ENCODE measurements around the gene KCNG2.
"Not testable (repeated sequence)": the region's sequence is repeated elsewhere in the genome, so short reads cannot be mapped to it uniquely, and the experiment has no call there.

The KCNG2 gene, protein sequence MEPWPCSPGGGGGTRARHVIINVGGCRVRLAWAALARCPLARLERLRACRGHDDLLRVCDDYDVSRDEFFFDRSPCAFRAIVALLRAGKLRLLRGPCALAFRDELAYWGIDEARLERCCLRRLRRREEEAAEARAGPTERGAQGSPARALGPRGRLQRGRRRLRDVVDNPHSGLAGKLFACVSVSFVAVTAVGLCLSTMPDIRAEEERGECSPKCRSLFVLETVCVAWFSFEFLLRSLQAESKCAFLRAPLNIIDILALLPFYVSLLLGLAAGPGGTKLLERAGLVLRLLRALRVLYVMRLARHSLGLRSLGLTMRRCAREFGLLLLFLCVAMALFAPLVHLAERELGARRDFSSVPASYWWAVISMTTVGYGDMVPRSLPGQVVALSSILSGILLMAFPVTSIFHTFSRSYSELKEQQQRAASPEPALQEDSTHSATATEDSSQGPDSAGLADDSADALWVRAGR

DNA sequence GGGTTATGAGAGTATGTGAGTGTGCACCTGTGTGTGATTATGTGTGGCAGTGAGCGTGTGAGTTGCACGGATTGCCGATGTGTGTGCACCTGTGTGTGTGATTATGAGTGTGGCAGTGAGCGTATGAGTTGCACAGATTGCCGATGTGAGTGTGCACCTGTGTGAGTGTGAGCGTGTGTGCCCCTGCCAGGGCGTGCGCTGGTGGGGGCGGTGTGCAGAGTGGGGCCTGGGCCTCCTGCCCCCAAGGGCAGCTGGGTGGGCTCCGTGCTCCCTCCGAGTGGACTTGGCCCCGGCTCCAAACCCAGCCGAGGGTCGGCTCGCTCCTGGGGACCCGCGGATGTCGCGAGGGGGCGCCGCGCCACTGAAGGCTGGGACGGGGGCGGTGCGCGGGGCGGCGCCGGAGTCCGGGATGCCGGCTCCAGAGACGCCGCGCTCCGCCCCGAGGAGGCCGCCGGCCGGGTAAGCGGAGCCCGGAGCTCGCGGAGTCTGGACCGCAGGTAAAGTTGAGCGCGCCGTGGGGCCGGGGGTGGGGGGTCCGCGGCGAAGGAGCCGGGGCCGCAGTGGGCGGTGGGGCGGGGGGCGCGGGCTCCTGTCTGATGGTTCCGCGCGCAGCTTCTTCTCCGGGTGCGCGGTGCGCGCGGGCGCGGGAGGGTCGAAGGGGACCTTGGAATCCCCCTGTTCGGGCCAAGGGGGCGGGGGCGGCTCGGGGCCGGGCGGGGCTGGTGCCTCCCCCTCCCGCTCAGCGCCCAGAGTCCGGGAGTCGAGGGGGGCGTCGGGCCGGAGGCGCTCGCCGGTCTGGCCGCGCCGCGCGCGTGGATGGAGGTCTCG lies at the start of gene KCNG2:
Gene KCNG2 (plus strand): TSS at position 421 of the 828 bp plus-strand sequence. CDS start 65,730 bp downstream, outside the sequence.
- no peak for DNase-seq

DNA sequence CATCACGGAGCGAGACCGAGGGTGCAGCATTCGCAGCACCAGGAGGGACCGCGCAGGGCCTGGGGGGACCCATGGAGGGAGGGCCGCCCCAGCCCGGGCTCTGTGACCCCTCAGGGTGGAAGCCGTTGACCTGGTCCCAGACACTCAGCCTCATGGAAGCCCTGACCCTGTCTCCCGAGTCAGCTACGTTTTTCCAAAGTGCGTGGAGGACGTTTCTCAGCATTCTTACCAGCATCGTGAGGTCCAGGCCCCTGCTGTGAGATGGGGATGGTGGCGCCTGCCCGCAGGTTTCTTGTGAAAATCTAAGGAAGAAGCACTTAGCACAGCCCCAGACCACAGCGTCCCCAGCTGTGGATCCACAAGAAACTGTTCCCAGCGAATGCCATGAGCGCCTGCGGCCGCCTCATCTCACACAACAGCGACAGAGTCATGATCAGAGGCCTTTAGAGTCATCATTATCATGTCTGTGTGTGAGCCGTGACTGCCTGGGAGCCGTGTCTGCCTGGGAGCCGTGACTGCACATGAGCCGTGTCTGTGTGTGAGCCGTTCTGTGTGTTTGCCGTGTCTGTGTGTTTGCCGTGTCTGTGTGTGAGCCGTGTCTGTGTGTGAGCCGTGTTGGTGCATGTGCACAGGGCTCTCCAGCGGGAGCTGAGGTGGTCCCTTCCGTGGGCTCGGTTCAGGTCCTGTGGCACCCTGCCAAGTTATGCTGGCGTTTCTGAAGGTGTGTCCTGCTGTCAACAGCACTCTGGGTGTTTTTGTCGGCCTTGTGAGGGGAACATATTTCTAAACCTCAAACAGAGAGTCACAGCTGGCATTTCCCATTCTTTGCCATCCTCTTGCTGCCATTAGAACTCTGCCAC lies 49.2 kb upstream of the KCNG2 start:
- DNase-seq: no peak

DNA sequence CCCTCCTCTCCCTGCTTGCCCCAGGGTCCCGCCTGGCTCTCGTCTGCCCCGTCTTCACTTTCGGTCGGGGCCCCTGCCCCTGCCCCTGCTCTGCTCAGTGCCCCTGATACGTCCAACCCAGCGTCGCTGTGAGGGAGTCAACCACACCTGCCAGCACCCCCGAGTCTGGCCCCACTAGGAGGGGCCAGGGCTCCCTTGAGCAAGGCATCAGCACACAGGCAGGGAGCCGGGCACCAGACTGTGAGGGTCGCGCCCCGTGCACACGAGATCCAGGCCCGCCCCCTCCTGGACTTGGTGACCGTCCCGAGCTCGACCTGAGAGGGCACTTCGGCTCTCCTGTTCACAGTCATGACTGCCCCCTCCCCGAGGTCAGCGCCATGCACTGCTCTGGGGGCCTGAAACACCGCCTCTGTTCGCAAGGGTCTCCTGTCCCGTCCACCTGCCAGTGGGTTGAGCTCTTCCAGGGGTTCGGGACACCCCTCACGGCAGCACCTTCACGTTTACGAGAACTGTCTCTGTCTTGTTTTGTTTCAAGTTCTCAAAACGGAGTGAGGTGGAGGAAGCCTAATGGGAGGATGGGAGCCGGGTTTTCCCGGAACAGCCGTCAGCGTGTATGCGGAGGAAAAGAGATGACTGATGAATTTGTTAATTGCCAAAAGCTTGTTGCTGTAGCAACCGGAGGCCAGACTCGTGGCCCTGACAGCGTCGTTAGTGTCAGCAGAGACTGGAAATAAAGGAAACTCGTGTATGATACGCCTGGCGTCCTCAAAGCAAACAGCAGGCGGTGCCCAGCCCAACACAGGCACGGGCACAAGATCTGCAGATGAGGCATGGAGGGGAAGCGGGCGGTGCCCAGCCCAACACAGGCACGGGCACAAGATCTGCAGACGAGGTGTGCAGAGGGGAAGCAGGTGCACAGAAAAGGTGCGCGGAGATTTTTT lies 48.2 kb upstream of the KCNG2 start:
- DNase-seq: no peak

DNA sequence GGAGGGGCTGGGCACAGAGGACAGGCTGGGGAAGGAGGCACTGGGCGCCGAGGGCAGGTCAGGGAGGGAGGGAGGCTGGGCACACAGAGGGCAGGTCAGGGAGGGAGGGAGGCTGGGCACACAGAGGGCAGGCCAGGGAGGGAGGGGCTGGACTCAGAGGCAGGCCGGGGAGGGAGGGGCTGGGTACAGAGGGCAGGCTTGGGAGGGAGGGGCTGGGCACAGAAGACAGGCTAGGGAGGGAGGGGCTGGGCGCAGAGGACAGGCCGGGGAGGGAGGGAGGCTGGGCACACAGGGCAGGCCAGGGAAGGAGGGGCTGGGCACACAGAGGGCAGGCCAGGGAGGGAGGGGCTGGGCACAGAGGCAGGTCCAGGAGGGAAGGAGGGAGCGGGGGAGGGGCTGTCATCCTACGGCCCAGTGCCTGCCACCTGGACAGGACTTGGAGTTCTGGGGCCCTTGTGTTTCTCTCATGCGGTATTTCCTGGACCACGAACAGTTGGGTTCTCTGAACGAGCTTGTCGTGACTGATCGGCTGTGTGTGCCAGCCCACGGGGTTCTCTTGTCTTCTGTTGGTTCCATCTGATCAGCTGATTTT lies 46.7 kb upstream of the KCNG2 start:
- DNase-seq: no peak

DNA sequence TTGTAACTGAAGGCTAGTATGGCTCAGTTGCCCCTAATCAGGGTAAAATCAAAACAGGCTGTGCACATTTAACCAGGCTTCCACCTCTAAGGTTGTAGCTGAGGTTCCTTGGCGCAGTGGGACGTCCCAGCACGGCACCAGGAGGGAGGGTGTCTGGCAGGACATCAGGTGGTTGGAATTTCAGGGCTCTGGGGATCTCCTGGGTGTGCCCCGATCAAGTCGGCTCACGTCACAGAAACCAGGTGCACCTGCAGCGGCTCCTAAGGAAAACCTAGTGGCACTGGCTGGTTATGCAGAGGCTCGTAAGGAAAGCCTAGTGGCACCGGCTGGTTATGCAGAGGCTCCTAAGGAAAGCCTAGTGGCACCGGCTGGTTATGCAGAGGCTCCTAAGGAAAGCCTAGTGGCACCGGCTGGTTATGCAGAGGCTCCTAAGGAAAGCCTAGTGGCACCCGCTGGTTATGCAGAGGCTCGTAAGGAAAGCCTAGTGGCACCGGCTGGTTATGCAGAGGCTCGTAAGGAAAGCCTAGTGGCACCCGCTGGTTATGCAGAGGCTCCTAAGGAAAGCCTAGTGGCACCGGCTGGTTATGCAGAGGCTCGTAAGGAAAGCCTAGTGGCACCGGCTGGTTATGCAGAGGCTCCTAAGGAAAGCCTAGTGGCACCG lies 45.7 kb upstream of the KCNG2 start:
- not testable (repeated sequence) for DNase-seq

DNA sequence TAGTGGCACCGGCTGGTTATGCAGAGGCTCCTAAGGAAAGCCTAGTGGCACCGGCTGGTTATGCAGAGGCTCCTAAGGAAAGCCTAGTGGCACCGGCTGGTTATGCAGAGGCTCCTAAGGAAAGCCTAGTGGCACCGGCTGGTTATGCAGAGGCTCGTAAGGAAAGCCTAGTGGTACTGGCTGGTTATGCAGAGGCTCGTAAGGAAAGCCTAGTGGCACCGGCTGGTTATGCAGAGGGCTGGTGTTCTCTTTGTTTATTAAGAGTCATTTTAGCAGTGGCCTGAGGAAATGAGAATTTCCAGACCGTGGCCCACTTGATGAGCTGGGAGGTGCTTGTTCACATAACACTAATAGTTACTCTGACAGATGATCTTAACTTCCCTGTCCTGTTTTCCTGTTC lies 44.8 kb upstream of the KCNG2 start:
- DNase-seq: not testable (repeated sequence)

DNA sequence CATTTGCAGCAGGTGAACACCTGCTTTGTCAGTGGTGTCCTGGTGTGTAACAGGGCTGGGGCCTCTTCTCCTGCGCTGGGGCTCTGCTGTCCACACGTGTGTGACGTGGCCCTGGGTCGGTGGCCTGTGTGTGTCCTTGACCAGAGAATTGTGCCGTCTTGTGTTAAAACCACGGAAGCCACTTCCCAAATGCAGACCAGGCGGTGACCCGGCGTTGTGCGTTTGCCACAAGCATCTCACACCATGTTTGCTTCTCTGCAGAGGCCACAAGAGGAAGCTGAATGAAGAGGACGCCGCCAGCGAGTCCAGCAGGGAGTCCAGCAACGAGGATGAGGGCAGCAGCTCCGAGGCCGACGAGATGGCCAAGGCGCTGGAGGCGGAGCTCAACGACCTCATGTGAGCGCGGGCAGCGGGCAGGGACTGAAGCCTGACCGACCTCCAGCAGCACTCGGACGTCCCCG lies 44.3 kb upstream of the KCNG2 start:
- DNase-seq: no peak

DNA sequence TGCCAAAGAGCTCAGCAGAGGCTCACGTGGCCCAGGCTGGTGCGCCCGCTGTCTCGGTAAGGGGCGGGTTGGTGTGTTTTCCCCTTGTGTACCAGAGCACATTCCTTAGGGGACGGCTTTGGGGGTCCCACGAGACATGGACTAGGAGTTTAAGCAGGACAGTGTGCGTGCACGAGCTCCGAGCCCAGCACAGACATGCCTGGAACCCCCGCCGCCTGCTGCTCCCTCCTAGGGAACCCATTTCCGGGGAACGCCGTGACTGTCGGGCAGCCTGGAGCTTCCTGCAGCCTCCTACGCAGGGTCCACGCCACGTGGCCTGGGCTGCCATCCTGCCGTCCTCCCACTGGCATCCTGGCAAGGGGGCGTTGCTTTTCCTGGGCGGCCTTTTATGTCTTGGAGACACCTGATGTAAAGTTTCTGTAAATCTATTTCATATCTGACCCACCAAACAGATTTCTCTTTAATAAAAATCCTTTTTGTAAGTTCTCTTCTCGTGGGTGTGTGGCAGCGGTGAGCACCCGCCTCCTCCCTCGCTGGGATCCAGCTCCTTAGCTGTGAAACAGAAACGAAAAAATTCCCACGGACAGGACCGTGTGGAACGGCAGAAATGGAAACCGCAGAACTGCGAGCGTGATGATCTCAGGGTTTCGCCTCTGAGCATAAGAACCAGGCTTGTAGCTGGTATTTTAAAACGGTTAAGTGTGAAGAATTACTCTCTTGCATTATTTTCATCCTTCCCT lies 43.5 kb upstream of the KCNG2 start:
- DNase-seq: no peak

DNA sequence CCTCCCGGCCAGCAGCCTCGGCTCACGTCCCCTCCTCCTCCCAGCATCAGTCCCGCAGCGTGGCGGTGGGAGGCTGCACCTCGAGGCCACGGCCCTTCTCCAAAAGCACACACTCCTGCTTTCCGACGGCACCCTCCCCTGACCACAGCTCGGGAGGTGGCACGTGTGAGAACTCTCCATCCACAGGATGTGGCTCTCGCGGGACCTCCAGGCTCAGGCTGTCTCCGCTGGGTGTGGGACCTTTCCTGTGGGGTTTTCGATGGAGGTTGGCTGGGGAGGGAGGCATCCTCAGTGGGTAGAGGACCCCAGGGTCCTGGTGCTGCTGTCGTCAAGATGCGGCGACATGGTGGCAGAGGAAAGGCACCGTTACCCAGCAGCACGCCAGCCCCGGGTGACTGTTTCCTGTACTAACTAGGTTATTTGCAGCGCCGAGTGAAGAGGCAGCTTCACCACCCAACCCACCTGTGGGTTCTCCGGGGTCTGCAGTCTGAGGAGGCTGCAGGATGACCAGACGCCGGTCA lies 42.8 kb upstream of the KCNG2 start:
- no peak for DNase-seq

DNA sequence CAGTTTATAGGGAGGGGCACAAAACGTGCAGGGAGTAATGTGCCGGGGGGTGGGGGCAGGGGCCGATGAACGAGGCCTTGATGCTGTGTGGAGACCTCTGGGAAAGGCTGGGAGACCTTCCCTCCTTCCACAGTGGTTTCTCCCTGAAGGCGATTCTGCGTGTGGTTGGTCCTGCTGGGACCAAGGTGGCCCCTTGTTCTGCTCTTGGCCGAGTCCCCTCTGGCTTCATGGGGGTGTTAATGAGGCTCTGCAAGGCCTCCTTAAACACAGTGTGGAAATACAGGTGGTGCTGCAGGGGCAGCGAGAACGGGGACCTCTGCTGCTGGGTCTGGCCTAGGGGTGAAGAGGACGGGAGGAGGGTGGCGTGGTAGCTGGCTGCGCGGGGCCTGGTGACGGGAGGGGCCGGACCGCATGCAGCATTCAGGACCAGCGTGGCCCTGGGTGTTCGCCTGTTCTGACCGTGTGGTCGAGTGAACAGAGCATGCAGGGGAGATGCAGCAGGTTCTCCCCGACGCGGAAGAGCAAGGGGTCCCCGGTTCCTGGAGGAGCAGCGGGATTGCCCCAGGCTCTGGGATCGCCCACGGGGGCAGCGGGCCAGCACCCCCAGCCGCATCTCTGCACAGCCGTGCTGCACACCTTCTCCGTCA lies 42.1 kb upstream of the KCNG2 start:
- no peak for DNase-seq

DNA sequence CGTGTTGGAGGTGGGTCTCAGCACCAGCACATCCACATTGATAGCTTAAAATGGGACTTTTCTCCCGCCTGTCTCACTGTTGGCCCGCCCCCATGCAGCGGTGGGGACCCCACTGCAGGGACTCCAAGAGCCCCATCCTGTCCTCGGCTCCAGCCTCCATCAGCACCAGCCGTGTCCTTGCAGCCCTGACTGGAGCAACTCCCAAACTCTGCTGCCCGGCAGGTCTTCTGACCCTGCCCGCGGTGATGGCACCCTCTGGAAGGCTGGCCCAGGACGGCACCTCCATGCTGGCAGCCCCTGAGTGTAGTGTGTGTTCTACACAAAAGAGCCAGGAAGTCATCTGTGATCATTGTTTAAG lies 41.6 kb upstream of the KCNG2 start:
- DNase-seq: no peak

DNA sequence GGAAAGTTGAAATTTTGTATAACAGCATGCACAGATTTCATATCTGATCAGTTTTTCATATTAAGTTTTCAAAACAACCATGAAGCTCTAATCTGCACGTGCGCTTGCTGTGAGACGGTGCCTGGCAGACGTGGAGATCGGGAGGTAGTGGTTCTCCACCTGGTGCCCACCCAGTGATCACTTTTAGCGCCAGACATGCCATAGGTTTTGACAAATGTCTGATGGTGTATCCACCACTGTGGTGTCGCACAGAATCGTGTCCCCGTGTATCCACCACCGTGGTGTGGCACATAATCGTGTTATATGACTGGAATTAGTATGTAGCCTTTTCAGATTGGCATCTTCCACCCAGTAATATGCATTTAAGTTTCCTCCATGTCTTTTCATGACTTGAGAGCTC lies 40.9 kb upstream of the KCNG2 start:
- no peak for DNase-seq

DNA sequence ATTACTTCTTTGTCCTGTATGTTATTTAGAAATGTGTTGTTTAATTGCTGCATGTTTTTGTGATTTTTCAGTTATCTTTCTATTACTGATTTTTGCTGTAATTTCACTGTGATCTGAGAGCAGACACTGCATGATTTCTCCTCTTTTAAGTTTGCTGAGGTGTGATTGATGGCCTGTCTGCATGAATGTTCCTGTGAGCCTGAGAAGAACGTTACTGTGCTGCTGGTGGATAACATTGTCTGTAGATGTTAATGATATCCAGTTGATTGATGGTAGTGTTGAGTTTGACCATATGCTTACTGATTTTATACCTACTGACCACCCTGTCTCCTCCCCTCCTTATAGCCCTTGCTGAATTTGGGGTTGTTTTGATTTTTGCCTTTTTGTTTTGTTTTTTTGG lies 37.4 kb upstream of the KCNG2 start:
- no peak for DNase-seq

DNA sequence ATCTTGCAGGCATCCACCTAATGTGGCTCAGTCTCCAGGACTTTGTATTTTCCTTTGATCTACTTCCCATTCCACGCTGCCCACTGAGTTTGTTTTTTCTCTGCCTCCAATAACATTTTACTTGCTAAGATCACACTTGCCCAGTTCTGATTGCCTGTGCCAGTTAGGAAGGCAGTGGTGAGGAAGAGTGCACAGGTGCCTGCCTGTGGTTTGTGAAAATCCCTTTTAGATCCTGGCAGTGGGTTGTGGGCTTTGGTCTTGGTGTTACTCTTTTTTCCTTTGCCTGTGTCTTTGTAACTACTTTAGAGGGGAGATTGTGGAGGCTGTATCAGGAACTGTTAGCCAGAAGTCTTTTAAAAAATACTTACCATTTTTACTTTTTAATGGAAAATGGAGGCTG lies 36.9 kb upstream of the KCNG2 start:
- no peak for DNase-seq

DNA sequence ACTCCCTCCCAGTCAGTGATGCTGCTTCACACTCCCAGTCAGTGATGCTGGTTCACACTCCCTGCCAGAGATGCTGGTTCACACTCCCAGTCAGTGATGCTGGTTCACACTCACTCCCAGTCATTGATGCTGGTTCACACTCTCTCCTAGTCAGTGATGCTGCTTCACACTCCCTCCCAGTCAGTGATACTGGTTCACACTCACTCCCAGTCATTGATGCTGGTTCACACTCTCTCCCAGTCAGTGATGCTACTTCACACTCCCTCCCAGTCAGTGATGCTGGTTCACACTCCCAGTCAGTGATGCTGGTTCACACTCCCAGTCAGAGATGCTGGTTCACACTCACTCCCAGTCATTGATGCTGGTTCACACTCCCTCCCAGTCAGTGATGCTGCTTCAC lies 34.3 kb upstream of the KCNG2 start:
- DNase-seq: no peak

DNA sequence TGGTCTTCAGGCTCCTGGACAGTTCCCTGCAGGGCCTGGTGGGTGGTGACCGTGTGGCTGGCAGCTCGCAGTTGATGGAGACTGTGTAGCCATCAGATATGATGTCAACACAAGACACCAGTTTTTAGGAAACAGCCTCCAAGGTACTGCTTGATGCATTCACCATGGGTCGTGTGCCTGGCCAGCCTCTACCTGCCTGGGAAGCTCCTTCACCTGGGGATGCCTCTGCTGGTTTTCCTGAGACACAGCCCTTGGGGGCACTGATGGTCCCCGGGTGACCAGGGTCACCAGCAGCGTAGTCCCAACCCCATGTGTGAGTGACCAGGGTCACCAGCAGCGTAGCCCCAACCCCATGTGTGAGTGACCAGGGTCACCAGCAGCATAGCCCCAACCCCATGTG lies 33.6 kb upstream of the KCNG2 start:
- DNase-seq: no peak

DNA sequence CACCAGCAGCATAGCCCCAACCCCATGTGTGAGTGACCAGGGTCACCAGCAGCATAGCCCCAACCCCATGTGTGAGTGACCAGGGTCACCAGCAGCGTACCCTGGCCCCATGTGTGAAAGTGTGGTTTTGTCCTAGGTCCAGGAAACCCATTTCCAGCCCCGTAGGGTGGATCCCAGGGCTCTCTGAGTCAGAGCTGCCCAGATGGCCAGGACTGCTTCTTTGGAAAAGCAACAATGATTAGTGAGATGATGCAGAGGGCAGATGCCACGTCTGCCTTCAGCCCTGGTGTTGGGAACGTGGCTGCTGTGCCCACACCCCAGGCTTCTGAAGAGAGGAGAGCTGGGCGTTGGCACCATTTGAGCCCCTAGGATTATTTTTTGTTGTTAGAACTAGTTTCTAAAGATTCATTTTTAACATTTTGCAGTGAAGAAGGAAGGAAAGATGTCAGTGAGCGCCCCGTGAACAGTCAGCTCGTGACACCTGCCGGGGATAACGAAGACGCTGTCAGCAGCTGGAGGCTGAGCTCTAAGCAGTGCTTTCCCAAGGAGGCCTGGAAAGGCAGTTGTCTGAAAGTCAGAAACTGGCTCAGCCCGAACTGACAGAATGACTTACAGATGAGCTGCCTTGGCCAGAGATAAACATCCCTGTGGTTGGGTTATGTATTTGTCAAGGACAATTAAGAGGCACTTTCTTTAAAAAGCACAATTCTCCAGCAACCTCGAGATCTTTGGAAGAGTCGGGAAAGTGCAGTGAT lies 32.1 kb upstream of the KCNG2 start:
- DNase-seq: no peak

DNA sequence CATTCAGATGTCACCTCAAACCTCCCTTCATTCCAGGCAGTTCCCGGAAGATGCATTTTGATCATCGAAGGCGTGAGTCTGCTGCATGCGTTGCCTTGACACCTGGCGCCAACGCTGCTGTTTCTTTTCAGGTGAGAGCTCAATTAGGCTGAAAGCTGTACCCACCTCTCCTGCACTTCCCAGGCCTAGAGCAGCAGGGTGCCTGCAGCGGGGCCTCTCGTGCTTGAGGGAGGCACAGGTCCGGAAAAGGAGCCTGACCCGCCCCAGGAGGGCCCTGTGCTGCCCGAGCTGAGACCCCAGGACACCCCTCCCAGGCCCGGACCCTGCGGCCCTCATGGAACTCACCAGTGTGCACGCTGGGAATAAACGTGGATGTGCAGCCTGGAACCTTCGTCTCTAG lies 31.4 kb upstream of the KCNG2 start:
- DNase-seq: no peak

DNA sequence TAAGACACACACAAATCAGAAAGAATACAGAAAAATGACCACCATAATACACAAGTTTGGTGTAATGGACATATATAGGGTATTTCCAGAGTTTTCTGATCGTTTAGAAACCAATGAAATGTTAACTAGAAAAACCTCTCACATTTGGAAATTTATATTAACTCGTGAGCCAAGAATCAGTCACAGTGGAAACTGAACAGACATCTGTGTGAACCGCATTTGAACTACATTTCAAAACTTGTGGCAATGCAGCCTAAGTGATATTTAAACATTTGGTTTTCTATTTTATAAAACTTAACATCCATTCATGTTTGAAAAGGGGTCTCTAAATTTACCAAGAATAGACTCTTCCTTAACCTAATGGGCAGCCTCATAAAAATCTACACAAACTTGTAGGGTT lies 29.0 kb upstream of the KCNG2 start:
- DNase-seq: no peak
